ENCODE measurements around the gene WDR82.

DNA sequence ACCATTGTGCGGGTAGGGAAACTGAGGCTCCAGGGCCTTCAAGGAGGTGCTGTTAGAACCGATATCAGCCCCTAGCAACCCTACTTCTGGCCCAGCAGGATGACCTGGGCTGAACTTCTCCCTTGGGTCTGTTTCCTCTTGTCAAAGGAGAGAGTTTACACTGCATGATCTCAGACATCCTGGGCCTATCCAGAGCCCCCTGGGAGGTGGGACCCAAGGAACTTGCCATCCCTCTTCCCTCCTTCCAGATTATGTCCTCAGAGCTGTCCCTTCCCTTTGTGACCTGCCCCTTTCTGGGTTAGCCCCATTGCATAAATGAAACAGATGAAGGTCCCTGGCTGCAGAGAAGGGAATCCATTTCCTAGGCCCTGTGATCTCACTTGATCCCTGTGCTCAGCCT is 25.4 kb upstream of the WDR82 start:
- TF ChIP-seq, protein P1, sequence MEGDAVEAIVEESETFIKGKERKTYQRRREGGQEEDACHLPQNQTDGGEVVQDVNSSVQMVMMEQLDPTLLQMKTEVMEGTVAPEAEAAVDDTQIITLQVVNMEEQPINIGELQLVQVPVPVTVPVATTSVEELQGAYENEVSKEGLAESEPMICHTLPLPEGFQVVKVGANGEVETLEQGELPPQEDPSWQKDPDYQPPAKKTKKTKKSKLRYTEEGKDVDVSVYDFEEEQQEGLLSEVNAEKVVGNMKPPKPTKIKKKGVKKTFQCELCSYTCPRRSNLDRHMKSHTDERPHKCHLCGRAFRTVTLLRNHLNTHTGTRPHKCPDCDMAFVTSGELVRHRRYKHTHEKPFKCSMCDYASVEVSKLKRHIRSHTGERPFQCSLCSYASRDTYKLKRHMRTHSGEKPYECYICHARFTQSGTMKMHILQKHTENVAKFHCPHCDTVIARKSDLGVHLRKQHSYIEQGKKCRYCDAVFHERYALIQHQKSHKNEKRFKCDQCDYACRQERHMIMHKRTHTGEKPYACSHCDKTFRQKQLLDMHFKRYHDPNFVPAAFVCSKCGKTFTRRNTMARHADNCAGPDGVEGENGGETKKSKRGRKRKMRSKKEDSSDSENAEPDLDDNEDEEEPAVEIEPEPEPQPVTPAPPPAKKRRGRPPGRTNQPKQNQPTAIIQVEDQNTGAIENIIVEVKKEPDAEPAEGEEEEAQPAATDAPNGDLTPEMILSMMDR (conservative IDR thresholded peaks at IDR 0.05; ENCODE audit: low read depth, low read length): no peak
- TF ChIP-seq, protein P2, sequence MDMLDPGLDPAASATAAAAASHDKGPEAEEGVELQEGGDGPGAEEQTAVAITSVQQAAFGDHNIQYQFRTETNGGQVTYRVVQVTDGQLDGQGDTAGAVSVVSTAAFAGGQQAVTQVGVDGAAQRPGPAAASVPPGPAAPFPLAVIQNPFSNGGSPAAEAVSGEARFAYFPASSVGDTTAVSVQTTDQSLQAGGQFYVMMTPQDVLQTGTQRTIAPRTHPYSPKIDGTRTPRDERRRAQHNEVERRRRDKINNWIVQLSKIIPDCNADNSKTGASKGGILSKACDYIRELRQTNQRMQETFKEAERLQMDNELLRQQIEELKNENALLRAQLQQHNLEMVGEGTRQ (IDR thresholded peaks at IDR 0.05; ENCODE audit: low read depth, low read length): no peak
- TF ChIP-seq BHLHE40 (IDR thresholded peaks at IDR 0.05; ENCODE audit: low read depth, low read length): no peak
- no peak for TF ChIP-seq POLR2A (IDR thresholded peaks at IDR 0.05; ENCODE audit: low read depth, low read length)

Measured in IMR-90 (cell line).